Measurements from ENCODE around the gene PTPN11. TPM values are rescaled to one million over a fixed set of nuclear protein-coding genes. Genes with fewer than 3 reads are reported as not detected.
"Not testable (repeated sequence)": the region's sequence is repeated elsewhere in the genome, so short reads cannot be mapped to it uniquely, and the experiment has no call there.

Gene PTPN11
- total RNA-seq, 1 donor from 2014 or later = 100 TPM

DNA sequence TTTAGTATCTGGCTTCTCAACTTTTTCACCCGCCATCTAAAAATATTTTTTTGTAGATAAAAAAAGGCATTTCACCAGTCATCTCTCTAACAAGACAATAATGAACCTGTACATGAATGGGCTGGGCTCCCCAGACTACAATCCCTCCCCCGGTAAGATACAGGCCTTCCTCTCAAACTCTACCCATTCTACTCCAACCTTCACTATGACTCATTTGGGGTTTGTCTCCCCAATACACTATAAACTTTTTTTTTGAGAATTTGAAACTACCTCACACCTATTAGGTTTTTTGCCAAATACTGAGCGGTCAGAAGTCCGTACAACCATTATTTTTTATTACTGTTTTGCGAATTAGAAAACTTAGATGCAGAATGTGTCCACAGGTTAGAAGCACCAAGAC is 10.1 kb upstream of the PTPN11 start:
- intact Hi-C loops (cut with micrococcal nuclease) = loop anchor here (1.0 to 10.0 kb wide), 6 partner anchors 10 to 804 kb away; partner anchors contain the start of genes ERP29, HECTD4, PTPN11 and TMEM116

DNA sequence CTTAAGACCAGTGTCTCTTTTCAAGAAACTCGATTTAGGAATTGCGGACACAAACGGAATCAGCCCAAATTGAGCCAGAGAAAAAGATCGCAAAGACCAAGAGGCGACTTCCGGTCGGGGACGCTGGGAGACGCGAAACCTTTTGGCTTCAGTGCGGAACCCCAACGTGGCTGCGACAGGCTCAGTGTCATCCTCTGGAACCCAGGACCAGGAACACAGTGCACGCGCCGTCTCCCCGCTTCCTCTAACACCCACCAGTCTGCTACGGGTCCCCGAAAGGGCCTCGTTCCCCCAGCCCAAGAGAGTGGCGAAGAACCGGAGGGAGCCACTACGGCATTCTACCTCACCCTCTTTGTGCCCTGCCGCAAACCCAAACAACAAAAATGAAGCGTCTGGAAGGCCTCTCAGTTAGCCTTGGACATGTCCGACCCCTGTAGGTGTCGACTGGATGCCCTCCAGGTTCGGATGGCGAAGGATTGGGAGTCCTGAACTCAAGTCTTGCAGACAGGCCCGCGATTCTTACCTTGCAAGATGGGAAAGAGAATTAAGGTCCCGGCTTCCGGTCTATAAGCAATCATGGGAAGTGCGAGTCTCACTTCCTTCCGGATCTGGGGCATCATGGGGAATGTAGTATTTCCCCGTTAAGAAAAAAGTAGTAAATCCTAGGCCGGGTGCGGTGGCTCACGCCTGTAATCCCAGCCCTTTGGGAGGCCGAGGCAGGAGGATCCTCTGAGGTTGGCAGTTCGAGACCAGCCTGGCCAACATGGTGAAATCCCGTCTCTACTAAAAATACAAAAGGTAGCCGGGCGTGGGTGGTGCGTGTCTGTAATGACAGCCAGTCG is 9.5 kb upstream of the PTPN11 start, which contains the start of gene RPL6:
Gene RPL6 (minus strand): TSS at position 542 of the 842 bp plus-strand sequence. CDS start 949 bp downstream, outside the sequence.
- intact Hi-C loops (cut with micrococcal nuclease) = loop anchor here (1.0 to 10.0 kb wide), 6 partner anchors 9 to 804 kb away; partner anchors contain the start of genes ERP29, HECTD4, PTPN11 and TMEM116

DNA sequence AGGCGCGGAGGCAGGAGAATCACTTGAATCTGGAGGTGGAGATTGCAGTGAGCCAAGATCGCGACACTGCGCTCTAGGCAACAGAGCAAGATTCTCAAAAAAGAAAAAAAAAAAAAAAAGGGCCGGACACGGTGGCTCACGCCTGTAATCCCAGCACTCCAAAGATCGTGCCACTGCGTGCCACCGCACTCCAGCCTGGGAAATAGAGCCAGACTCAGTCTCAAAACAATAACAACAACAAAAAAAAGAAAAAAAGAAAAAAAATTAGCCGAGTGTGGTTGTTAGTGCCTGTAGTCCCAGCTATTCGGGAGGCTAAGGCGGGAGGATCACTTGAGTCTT is 8.9 kb upstream of the PTPN11 start:
- intact Hi-C loops (cut with micrococcal nuclease) = loop anchor here (1.0 to 10.0 kb wide), 9 partner anchors 8 to 805 kb away; partner anchors contain the start of genes ACAD10, BRAP, ERP29 and HECTD4

DNA sequence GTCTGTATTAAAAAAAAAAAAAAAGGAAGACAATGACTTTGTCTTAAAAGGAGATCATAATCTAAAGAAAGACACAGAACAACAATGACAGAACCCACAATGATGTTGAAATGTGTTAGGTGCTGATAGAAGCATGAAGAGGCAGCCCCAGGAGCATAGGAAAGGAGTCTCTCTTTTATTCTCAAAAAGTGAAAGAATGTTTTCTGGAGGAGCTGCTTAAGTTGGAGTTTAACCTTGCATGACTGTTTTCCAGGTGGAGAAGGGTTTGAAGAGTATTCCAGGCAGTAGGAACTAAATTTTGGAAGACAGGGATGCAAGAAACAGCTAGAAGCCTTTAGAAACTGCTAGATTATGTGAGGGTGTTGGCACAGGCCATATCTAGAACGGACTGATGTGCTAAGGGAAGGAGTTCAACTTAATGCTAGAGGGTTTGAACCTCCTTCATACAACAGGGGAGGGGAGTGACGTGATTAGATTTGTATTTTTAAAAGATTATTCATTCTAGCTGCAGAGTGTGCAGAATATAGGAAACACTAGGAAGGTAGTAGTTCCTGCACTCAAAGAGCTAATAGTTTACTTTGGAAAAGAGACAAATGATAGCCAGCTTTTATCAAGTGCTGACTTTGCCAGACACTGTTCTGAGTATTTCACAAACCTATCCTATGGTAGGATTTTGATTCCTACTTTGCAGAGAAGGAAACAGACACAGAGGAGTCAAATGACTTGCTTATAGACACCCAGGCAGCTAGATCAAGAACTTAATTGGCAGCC is 4.7 kb upstream of the PTPN11 start:
- intact Hi-C loops (cut with micrococcal nuclease) = loop anchor here (5.0 to 10.0 kb wide), 3 partner anchors 217 to 729 kb away; partner anchors contain the start of genes ACAD10 and BRAP

DNA sequence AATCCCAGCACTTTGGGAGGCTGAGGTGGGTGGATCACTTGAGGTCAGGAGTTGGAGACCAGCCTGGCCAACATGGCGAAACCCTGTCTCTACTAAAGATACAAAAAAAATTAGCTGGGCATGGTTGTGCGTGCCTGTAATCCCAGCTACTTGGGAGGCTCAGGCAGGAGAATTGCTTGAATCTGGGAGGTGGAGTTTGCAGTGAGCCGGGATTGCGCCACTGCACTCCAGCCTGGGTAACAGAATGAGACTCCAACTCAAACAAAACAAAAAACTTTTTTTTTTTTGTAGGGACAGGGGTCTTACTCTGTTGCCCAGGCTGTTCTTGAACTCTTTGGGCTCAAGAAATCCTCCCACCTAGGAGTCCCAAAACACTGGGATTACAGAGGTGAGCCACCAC is 3.3 kb upstream of the PTPN11 start:
- intact Hi-C loops (cut with micrococcal nuclease) = loop anchor here (5.0 to 10.0 kb wide), 2 partner anchors 308 to 731 kb away; partner anchors contain the start of genes ACAD10, BRAP and NAA25

DNA sequence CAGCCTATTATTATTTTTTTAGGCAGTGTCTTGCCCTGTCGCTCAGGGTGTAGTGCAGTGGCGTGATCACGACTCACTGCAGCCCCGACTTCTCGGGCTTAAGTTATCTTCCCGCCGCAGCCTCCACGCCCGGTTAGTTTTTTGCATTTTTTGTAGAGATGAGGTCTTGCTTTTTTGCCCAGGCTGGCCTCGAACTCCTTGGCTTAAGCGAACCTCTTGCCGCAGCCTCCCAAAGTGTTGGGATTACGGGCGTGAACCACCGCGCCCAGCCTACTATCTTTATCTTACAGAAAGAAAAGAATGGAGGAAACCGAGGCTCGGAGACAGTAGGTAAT is 507 bp upstream of the PTPN11 start:
- intact Hi-C loops (cut with micrococcal nuclease) = loop anchor here (1.0 to 10.0 kb wide), 4 partner anchors 9 to 733 kb away; partner anchors contain the start of genes ACAD10, BRAP, NAA25 and RPL6

DNA sequence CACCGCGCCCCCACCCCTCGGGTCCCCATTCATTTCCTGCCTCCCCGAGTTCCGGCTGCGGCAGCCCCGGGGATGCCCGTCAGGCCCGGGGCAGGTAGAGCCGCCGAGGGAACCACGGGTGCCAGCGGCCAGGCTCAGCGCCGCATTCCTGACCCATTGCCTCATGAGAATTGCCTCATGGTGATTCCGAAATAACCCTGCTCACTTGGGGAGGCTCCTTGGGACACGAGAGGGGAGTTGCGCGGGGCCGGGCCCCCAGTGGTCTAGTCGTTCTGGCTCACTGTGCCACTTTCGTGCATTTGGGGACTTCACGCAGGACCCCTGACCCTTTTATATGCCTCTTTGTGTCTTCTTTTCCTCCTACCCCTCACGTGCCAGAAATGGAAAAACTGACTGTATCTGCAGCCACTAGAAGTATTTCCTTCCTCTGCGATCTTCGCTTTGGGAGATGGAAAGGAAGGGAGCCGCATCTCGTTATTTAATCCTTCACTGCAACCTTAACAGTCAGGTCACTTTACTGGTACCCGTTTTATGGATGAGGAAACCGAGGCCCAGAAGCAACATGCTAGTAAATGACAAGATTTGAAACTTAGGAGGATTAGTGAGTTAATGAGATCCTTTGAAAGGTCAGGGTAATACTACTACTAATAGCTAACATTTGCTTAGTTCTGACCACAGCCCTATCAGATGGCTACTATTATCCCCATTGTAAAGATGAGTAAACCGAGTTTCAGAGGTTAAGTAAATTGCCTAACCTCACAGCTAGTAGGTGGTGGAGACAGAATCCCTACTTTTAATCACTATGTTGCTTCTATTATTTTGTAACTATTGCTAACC is 768 bp downstream of the PTPN11 start:
- intact Hi-C loops (cut with micrococcal nuclease) = loop anchor here (2.0 to 10.0 kb wide), 3 partner anchors 312 to 735 kb away; partner anchors contain the start of genes ACAD10, BRAP and NAA25

DNA sequence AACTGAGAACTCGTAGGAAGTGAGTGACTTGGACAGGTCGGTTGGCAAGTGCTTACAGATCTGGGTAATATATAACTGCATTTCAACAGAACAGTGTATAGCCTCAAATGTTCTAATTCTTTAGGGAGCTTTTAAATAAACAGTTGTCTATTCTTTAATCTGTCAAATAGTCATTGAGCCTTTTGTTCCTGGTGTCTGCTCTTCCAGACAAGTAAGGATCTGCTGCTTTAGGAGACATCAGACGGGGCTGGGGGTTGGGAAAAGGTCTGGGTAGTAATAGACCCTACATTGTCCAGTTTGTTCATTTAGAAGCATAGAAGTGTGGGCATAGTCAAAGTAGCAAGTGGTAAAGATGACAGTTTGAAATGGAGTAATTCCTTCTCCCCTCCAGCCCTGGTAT is 2.0 kb downstream of the PTPN11 start:
- intact Hi-C loops (cut with micrococcal nuclease) = no loop called here

DNA sequence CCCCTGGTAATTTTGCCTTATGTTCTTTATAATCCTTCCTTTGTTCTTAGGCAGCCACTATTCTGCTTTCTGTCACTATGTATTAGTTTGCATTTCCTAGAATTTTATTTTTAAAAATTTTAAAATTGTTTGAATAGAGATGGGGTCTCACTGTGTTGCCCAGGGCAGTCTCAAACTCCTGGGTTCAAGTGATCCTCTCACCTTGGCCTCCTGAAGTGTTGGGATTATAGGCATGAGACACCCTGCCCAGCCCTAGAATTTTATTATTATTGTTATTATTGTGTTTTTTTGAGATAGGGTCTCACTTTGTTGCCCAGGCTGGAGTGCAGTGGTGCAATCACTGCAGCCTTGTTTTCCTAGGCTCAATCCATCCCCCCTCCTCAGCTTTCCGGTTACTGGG is 2.6 kb downstream of the PTPN11 start:
- intact Hi-C loops (cut with micrococcal nuclease) = no loop called here

DNA sequence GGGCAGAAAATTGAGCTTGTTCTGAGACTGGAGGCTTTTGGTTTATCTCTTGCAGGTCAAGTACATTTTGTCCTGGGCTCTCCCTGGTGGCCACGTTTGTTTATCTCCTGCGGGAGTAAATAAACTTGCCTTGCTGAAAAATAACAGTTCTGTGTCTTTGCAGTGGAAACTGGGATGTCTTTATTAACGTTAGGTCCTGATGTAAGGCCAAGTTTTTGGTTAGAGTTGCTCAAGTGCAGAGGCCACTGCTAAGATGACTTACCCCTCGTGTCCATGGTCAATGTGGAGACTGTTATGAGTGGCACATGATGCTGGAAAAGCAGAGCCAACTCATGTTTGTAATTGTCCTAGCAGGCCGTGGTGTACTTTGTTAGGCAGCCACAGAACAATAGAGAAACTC is 3.8 kb downstream of the PTPN11 start:
- intact Hi-C loops (cut with micrococcal nuclease) = no loop called here

DNA sequence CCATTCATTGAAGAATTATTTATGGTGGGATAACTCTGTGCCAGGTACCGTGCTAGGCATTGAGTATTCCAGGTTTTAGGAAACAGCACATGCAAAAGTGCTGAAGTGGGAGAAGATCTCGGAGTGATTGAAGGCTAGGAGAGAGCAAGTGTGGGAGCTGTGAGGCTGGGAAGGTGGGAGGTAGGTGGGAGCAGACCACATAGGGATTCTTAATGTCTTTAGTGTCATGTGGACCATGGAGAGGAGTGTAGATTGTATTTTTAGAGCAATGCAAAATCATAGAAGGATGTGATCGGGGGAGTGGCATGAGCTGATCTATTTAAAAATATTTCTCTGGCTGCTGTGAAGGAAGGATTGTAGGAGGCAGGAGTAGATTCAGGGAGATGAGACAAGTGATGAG is 5.4 kb downstream of the PTPN11 start:
- intact Hi-C loops (cut with micrococcal nuclease) = no loop called here

DNA sequence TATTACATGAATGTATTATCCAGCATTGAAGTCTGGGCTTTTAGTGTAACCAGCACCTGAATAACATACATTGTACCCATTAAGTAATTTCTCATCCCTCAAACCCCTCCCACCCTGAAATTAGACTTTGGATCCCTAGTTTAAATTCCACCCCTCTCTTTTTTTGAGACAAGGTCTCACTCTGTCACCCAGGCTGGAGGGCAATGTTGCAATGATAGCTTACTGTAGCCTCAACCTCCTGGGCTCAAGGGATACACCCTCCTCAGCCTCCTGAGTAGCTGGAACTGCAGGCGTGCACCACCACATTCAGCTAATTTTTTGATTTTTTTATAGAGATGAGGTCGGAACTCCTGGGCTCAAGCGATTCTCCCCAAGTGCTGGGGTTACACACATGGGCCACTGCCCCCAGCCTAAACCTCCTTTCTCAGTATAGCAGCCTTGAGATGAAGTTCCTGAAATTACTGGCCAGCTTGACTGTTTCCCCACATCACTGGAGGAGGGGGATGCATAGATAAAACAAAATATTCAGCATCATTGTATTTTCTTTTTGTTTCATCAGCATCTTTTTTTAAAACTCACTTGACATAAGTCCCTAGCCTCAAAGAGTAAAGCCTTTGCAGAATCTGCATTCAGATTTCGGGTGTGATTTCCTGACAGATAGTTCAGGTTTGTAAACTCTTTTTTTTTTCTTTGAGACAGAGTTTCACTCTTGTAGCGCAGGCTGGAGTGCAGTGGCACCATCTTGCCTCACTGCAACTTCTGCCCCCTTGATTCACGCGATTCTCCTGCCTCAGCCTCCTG is 7.0 kb downstream of the PTPN11 start:
- intact Hi-C loops (cut with micrococcal nuclease) = no loop called here

DNA sequence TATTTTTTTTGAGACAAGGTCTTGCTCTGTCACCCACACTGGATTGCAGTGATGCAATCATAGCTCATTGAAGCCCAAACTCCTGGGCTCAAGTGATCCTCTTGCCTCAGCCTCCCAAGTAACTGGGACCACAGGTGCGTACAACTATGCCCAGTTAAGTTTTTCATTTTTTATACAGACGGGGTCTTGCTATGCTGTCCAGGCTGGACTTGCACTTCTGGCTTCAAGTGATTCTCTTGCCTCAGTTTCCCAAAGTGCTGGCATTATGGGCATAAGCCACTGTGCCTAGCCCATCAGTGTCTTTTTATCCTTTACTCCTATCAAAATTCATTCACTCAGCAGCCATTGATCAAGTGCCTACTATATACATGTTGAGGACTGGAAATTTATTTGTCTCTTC is 9.0 kb downstream of the PTPN11 start:
- intact Hi-C loops (cut with micrococcal nuclease) = no loop called here

DNA sequence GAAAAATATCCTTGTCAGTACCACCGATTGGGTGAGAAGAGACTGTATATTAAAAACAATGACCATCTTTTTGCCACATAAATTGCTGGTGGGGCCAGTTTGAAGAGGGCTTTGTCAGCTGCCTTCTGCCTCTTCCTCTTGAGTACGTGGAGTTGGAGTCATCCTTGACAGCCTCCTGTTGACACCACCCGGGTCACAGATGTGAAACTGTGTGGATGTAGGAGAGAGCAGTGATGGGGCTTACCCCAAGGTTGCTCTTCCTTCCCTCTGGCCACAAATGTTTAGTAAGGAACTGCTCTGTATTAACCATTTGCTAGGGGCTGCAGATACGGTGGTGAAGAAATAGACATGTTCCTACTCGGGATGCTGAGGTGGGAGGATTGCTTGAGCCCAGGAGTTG is 12.2 kb downstream of the PTPN11 start:
- intact Hi-C loops (cut with micrococcal nuclease) = no loop called here

DNA sequence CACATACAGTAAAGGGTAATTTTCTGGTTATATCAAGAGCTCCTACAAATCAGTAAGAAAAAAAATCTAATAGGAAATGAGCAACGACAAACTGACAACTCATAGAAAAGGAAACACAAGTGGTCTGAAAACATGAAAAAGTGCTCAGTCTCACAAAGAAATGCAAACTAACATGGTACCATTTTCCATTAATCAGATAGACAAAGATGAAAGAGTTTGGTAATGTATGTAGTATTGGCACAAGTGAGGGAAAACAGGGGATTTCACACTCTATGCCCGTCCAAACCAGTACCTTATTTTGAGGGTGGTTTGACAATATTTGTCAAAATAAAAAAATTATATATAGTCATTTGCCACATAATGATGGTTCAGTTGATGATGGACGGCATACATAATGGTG is 13.2 kb downstream of the PTPN11 start:
- intact Hi-C loops (cut with micrococcal nuclease) = no loop called here

DNA sequence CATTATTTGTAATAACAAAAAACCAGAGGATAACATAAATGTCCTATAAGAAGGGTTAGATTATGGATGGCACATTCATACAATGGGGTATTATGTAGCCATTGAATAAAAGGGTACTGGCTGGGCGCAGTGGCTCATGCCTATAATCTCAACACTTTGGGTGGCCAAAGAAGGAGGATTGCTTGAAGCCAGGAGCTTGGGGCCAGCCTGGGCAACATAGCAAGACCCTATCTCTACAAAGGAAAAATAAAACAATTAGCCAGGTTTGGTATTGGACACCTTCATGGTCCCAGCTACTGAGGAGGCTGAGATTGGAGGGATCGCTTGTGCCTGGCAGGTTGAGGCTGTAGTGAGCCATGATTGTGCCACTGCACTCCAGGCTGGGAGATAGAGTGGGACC is 14.8 kb downstream of the PTPN11 start:
- intact Hi-C loops (cut with micrococcal nuclease) = no loop called here

DNA sequence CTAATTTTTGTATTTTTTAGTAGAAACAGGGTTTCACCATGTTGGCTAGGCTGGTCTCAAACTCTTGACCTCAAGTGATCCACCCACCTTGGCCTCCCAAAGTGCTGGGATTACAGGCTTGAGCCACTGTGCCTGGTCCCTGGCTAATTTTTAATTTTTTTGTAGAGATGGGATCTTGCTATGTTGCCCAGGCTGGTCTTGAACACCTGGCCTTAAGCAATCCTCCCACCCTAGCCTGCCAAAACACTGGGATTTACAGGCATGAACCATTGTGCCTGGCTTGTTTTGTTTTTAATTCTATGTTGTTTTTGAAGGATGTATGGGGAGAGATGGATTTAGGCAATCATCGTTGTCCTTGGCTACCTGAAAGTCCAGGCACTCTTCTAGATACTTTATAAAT is 19.9 kb downstream of the PTPN11 start:
- intact Hi-C loops (cut with micrococcal nuclease) = not testable (repeated sequence)

DNA sequence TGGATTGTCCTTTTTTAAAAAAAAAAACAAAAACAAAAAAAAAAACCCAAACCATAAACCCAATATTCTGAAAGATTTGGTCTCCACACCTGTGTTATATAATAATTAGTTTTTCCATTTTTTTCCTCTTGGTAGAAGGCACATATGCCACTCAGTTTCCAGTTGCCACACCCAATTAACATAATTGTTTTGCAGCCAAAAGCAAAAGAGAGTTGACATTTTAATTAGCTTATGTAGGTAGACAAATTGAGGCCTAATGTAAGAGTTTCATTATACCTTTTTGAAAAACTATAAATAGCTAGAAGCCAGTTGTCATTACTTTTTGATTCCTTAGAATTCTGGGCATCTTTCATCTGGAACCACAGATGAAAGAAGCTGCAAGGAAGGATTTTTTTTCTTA is 21.0 kb downstream of the PTPN11 start:
- intact Hi-C loops (cut with micrococcal nuclease) = no loop called here

DNA sequence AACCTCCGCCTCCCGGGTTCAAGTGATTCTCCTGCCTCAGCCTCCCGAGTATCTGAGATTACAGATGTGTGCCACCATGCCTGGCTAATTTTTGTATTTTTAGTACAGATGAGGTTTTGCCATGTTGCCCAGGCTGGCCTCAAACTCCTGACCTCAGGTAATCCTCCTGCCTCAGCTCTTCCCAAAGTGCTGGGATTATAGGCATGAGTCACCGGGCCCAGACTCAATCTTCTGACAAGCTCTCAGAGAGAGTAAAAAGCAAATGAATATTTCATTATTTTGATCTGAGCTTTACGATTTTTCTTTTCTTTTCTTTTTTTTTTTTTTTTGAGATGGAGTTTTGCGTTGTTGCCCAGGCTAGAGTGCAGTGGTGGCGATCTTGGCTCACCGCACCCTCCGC is 21.9 kb downstream of the PTPN11 start:
- intact Hi-C loops (cut with micrococcal nuclease) = not testable (repeated sequence)

DNA sequence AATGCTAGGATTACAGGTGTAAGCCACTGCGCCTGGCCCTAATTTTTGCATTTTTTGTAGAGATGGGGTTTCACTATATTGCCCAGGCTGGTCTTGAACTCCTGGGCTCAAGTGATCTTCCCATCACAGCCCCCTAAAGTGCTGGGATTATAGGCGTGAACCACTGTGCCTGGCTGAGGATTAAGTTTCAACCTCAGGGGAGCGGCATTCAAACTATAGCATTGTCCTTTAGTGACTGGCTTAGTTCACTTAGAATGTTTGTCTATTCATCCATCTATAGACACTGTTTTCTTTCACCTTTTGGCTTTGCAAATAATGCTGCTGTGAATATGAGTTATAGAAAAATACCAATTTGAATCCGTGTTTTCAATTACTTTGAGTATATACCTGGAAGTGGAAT is 25.2 kb downstream of the PTPN11 start:
- intact Hi-C loops (cut with micrococcal nuclease) = no loop called here

All from T-helper 2 cell treated with Interferon-gamma antibody and Interleukin-4, amounts not matched to agents 100 ng/mL and 5 ng/mL, for 36 hours (primary cell).